ENCODE data around the gene OR10G3.

OR10G3 gene

DNA sequence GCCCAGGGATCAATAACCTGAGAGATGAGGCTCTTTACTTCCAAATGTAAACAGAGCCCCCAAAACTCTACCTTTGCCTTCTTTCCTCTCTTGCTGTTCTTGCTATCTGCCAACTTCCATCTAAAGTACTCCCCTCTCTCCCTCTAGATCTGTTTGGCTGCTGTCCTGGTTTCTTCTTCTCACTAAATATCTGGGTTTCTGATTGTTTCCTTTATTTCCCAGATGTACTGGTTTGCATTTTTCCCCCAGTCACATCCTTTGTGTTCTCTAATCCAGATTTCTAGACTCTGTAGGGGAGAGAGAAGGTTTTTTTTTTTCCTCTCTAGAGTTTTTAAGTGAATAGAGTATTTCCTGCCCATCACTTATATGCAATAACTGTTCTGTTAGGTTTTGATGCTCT, 46.6 kb downstream of the OR10G3 start:
- no peak overlapping the region for H3K4me3 ChIP-seq (ENCODE audit: low read depth, low read length)

DNA sequence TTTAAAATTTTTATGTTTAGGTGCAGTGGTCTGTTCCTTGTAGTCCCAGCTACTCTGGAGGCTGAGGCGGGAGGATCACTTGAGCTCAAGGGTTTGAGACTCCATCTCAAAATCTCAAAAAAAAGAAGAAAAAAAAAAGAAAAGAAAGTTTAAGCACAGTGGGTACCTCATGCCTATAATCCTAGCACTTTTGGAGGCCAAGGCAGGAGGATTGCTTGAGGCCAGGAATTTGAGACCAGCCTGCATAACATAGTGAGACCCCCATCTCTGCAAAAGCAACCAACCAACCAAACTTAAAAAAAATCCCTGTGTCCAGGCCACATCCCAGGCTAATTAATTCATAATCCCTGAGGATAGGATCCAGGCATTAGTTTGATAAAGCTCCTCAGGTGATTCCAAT, 50.4 kb downstream of the OR10G3 start:
- no peak for DNase-seq
- TF ChIP-seq, protein P1, sequence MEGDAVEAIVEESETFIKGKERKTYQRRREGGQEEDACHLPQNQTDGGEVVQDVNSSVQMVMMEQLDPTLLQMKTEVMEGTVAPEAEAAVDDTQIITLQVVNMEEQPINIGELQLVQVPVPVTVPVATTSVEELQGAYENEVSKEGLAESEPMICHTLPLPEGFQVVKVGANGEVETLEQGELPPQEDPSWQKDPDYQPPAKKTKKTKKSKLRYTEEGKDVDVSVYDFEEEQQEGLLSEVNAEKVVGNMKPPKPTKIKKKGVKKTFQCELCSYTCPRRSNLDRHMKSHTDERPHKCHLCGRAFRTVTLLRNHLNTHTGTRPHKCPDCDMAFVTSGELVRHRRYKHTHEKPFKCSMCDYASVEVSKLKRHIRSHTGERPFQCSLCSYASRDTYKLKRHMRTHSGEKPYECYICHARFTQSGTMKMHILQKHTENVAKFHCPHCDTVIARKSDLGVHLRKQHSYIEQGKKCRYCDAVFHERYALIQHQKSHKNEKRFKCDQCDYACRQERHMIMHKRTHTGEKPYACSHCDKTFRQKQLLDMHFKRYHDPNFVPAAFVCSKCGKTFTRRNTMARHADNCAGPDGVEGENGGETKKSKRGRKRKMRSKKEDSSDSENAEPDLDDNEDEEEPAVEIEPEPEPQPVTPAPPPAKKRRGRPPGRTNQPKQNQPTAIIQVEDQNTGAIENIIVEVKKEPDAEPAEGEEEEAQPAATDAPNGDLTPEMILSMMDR (IDR thresholded peaks at IDR 0.05; ENCODE audit: low read depth, low read length, missing control alignments) = no peak
- in situ Hi-C loops (cut with HindIII; ENCODE audit: low pct_ligation_motif_present, low sequenced_read_pairs) = no loop called here
- Histone ChIP-seq H3K27me3 (replicated peaks) (peaks cover 7% of the 10 kb centered on the region), H3K36me3 (replicated peaks) (no peaks in the 10 kb centered on the region), H3K4me3 (ENCODE audit: low read depth, low read length) (no peak overlapping the region), H3K27ac (no peak overlapping the region)

More for the DNA sequence above, 46.6 kb downstream of the OR10G3 start:
- Histone ChIP-seq H3K27me3 (replicated peaks) (peaks cover 33% of the 10 kb centered on the region), H3K27ac (no peak overlapping the region), H3K36me3 (replicated peaks) (no peaks in the 10 kb centered on the region)
- in situ Hi-C loops (cut with HindIII; ENCODE audit: low pct_ligation_motif_present, low sequenced_read_pairs) = no loop called here
- TF ChIP-seq, protein P1 (IDR thresholded peaks at IDR 0.05; ENCODE audit: low read depth, low read length, missing control alignments) = no peak
- no peak for DNase-seq

DNA sequence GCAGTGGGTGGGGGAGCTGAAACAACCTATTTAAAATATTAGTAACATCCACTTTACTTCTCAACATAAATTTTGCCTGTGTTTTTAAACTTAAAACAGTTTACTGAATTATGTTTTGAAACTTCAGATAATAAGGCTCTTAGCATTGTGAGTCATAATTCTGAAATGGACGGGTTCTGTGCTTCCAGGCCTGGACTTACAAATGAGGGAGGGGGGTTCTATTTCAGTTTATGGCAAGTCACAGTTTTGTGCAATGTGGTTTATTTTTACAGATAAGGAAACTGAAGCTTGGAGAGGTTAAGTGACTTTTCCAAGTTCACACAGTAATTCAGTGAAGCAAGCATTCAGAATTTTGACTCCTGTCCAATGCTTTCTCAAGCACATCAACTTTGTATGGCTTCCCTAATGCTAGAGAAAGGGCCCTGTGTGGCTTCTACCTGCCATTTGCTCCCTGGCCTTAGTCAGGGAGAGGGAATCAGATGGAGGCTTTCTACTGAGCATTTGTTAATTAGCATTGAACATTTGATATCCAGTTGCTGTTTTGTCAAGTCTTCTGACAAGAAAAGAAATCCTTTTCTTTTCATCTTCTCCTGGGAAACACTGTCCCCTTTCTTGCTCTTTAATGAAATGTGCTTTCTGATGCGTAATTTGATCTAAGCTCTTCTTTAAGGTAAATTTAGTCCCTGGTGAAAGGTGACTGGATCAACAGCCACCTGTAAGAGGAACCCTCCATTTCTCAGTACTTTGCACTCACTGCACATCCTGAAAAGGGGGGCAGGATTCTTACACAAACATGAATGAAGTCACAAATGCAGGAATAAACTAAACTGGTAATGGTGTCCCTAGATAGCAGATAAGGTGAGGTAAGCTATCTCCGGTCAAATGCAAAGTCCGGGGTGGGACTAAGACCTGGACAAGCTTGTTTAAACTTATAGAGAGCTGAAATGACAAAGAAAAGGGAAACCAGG, 51.2 kb downstream of the OR10G3 start:
- TF ChIP-seq, protein P1 (IDR thresholded peaks at IDR 0.05; ENCODE audit: low read depth, low read length, missing control alignments) = no peak
- in situ Hi-C loops (cut with HindIII; ENCODE audit: low pct_ligation_motif_present, low sequenced_read_pairs) = no loop called here
- no peak overlapping the region for H3K27ac ChIP-seq
- DNase-seq = peak; percentile 35
- no peak overlapping the region for H3K4me3 ChIP-seq (ENCODE audit: low read depth, low read length)
- peaks cover 4% of the 10 kb centered on the region for H3K27me3 ChIP-seq (replicated peaks)
- H3K36me3 ChIP-seq (replicated peaks) = no peaks in the 10 kb centered on the region

DNA sequence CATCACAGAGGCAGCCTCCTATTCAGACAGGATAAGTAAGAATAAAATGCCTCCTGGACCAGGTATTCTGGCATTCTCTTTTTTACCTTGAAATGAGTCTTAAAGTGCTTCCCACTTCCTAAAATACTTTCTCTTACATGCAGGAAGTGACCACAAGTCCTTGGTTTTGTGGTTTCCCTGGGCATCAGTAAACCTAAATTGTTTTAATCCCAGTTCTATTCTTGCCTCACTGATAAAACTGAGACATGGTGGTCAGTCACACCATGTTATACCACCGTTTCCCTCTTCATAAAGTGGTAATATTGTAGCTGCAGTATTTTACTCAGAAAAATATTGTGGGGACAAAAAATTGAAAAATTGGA, 52.6 kb downstream of the OR10G3 start:
- Histone ChIP-seq H3K4me3 (ENCODE audit: low read depth, low read length) (no peak overlapping the region), H3K27ac (no peak overlapping the region), H3K27me3 (replicated peaks) (no peaks in the 10 kb centered on the region), H3K36me3 (replicated peaks) (no peaks in the 10 kb centered on the region)
- in situ Hi-C loops (cut with HindIII; ENCODE audit: low pct_ligation_motif_present, low sequenced_read_pairs) = no loop called here
- no peak for DNase-seq
- TF ChIP-seq, protein P1 (IDR thresholded peaks at IDR 0.05; ENCODE audit: low read depth, low read length, missing control alignments) = no peak

DNA sequence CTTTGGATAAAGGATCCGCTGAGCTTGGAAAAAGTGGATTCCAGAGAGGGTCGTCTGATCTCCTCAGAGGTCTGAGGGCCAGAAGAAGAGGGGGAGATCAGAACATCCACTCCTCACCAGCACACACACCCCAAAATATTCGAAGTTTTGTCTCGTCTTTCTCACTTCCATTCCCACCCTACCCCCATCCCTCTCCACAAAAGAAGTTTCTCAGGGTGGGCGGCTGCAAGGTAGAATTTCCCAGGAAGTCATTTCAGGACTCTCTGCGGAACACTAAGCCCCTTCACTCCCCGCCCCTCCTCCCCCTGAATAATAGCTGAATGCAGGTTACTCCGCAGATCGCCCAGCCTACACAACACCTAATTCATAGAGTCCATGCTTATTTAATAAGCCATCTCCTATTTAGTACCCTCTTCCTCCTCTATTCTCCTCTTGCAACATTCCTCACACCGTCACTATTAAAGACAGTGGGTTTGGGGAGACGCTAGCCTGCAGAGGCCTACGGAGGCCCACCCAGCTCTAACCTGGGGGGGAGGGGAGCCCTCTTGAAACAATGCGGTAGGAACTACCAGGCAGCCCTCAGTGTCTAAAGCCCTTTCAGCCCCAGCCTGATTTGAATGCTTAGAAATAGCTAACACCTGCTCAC, 53.1 kb downstream of the OR10G3 start:
- in situ Hi-C loops (cut with HindIII; ENCODE audit: low pct_ligation_motif_present, low sequenced_read_pairs) = no loop called here
- DNase-seq = no peak
- no peaks in the 10 kb centered on the region for H3K27me3 ChIP-seq (replicated peaks)
- H3K4me3 ChIP-seq (ENCODE audit: low read depth, low read length) = peak overlapping the region; percentile 69
- TF ChIP-seq, protein P1 (IDR thresholded peaks at IDR 0.05; ENCODE audit: low read depth, low read length, missing control alignments) = no peak
- H3K36me3 ChIP-seq (replicated peaks) = no peaks in the 10 kb centered on the region
- no peak overlapping the region for H3K27ac ChIP-seq
